ENCODE measurements around the gene EEF1A2. TPM values are rescaled to one million over a fixed set of nuclear protein-coding genes. Genes with fewer than 3 reads are reported as not detected.

Gene EEF1A2
- total RNA-seq, 1 experiment from 2014 or later, result 75.2 TPM

- intact Hi-C loops (cut with micrococcal nuclease; ENCODE audit: unreplicated experiment), result no loop called here
- POLR2A ChIA-PET (ENCODE audit: unreplicated experiment), result interaction anchor here (0.7 kb wide), 1 partner anchor 9 kb away, joined by 5 read pairs; no protein-coding TSS in a partner anchor
- Histone ChIP-seq H4K20me1 (ENCODE audit: insufficient read depth) (no peaks in the 10 kb centered on the region), H2AFZ (no peak overlapping the region), H3K79me2 (ENCODE audit: low read depth) (no peaks in the 10 kb centered on the region), H3K4me3 (no peak overlapping the region), H3K36me3 (ENCODE audit: low read depth) (no peaks in the 10 kb centered on the region), H3K4me1 (replicated peaks; ENCODE audit: insufficient read depth) (peaks cover 21% of the 10 kb centered on the region), H3K27ac (no peak overlapping the region), H3K9me3 (ENCODE audit: insufficient read depth, low read depth) (no peaks in the 10 kb centered on the region), H3K27me3 (ENCODE audit: insufficient read depth, low read depth) (no peaks in the 10 kb centered on the region), H3K4me2 (no peak overlapping the region), H3K9me2 (ENCODE audit: insufficient read depth) (no peaks in the 10 kb centered on the region), H3F3A (ENCODE audit: insufficient read depth, low read depth) (peaks cover 55% of the 10 kb centered on the region; the same call in 1 of the 2 replicates)
- no TSS peak for BruUV-seq (replicated peaks)
- CTCF ChIA-PET, result no interaction called here
- TF ChIP-seq EZH2 (IDR thresholded peaks at IDR 0.05; ENCODE audit: low read depth), result no peak
- TF ChIP-seq, protein P1, sequence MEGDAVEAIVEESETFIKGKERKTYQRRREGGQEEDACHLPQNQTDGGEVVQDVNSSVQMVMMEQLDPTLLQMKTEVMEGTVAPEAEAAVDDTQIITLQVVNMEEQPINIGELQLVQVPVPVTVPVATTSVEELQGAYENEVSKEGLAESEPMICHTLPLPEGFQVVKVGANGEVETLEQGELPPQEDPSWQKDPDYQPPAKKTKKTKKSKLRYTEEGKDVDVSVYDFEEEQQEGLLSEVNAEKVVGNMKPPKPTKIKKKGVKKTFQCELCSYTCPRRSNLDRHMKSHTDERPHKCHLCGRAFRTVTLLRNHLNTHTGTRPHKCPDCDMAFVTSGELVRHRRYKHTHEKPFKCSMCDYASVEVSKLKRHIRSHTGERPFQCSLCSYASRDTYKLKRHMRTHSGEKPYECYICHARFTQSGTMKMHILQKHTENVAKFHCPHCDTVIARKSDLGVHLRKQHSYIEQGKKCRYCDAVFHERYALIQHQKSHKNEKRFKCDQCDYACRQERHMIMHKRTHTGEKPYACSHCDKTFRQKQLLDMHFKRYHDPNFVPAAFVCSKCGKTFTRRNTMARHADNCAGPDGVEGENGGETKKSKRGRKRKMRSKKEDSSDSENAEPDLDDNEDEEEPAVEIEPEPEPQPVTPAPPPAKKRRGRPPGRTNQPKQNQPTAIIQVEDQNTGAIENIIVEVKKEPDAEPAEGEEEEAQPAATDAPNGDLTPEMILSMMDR (conservative IDR thresholded peaks at IDR 0.05), result no peak
- no peak for DNase-seq
Observed at GRCh38 chr20:63530788-63531160, 31.9 kb upstream of the EEF1A2 start.

DNA sequence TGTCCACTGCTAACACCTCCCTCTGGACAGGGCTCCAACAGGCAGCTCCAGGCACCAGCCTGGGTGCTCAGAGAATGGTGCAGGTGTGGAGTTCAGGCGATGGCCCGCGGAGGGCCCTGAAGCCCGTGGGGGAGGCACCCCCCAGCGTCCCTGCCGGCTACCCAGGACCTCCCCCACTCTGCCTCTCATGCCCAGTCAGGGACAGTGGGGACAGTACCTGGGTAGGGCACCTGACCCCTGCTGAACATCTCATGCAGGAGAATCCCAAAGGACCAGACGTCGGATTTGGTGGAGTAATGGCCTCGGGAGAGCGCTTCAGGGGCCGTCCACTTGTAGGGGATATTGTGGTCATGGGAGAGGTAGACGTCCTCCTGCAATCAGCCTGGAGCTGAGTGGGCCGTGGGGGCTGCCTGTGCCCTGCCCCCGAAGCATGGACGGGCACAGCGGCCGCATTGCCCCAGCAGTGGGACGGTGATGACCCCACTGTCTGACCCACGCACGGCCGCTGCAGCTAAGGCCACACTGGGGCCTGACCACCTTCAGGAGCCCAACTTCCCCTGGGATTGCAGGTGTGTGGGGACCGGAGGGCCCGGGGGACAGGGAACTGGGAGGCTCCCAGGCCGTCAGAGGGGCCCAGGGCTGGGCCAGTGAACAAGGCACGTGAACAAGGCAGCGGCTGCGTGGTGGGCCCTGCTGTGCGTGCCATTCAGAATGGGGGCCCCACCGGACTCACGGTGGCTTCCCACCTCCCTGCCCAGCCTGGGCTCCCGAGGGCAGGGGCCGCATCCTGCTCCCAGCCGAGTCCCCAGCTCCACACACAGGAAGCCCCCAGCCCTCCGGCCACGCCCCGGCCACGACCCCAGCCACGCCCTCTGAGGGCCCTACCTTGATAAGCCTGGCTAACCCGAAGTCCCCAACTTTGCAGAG is 31.2 kb upstream of the EEF1A2 start:
- ChIA-PET POLR2A (ENCODE audit: unreplicated experiment) (no interaction called here), CTCF (no interaction called here)
- Histone ChIP-seq H3K9me2 (ENCODE audit: insufficient read depth) (no peaks in the 10 kb centered on the region), H3K36me3 (ENCODE audit: low read depth) (no peaks in the 10 kb centered on the region), H3K4me1 (replicated peaks; ENCODE audit: insufficient read depth) (peaks cover 18% of the 10 kb centered on the region), H4K20me1 (ENCODE audit: insufficient read depth) (no peaks in the 10 kb centered on the region), H3K4me3 (no peak overlapping the region), H3K4me2 (no peak overlapping the region), H3K27me3 (ENCODE audit: insufficient read depth, low read depth) (no peaks in the 10 kb centered on the region), H3K9me3 (ENCODE audit: insufficient read depth, low read depth) (no peaks in the 10 kb centered on the region), H3K27ac (no peak overlapping the region), H3K79me2 (ENCODE audit: low read depth) (no peaks in the 10 kb centered on the region), H3F3A (ENCODE audit: insufficient read depth, low read depth) (peaks cover 57% of the 10 kb centered on the region; the same call in 1 of the 2 replicates), H2AFZ (no peak overlapping the region)
- TF ChIP-seq, protein P1 (conservative IDR thresholded peaks at IDR 0.05), result no peak
- TF ChIP-seq EZH2 (IDR thresholded peaks at IDR 0.05; ENCODE audit: low read depth), result no peak
- no peak for DNase-seq
- no TSS peak for BruUV-seq (replicated peaks)
- intact Hi-C loops (cut with micrococcal nuclease; ENCODE audit: unreplicated experiment), result no loop called here

DNA sequence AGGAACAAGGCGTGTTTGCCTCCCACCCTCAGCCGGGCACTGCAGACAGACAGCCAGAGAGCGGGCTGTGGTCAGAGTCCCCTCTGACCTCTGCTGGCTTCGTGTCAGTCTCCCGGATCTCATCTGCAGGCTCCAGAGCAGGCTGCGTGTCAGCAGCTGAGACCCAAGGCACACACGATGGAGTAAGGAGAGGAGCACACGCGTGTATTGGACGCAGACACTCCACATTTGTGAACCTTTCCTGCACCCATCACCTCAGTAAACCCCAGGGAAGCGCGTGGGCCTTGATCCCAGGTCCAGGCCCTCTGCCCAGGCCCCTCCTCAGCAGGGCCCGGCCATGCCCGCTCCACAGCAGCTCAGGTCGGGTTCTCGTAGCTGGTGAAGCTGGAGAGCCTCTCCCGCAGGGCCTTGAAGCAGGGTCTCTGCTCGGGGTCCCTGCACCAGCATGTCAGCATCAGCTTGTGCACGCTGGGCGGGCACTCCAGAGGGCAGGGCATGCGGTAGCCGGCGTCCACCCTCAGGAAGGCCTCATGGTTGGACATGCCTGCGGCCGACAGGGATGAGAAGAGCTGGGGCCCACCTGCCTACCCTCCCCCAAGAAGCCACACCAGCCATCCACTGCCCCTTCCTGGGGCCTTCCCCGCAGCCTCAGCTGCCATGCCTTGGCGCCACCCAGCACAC is 30.4 kb upstream of the EEF1A2 start:
- H3K4me3 ChIP-seq, result no peak overlapping the region
- H3K9me3 ChIP-seq (ENCODE audit: insufficient read depth, low read depth), result no peaks in the 10 kb centered on the region
- intact Hi-C loops (cut with micrococcal nuclease; ENCODE audit: unreplicated experiment), result no loop called here
- H3K4me1 ChIP-seq (replicated peaks; ENCODE audit: insufficient read depth), result peaks cover 10% of the 10 kb centered on the region
- TF ChIP-seq, protein P1 (conservative IDR thresholded peaks at IDR 0.05), result no peak
- TF ChIP-seq EZH2 (IDR thresholded peaks at IDR 0.05; ENCODE audit: low read depth), result no peak
- no peaks in the 10 kb centered on the region for H3K79me2 ChIP-seq (ENCODE audit: low read depth)
- peaks cover 57% of the 10 kb centered on the region; the same call in 1 of the 2 replicates for H3F3A ChIP-seq (ENCODE audit: insufficient read depth, low read depth)
- H3K4me2 ChIP-seq, result no peak overlapping the region
- H4K20me1 ChIP-seq (ENCODE audit: insufficient read depth), result no peaks in the 10 kb centered on the region; the same call in 1 of the 2 replicates
- no peaks in the 10 kb centered on the region for H3K9me2 ChIP-seq (ENCODE audit: insufficient read depth)
- no peak for DNase-seq
- CTCF ChIA-PET, result interaction anchor here (0.6 kb wide), 1 partner anchor 430 kb away, joined by 3 read pairs; no protein-coding TSS in a partner anchor
- H3K27ac ChIP-seq, result no peak overlapping the region
- no peaks in the 10 kb centered on the region for H3K36me3 ChIP-seq (ENCODE audit: low read depth)
- no TSS peak for BruUV-seq (replicated peaks)
- POLR2A ChIA-PET (ENCODE audit: unreplicated experiment), result no interaction called here
- H3K27me3 ChIP-seq (ENCODE audit: insufficient read depth, low read depth), result no peaks in the 10 kb centered on the region
- no peak overlapping the region for H2AFZ ChIP-seq

All from PC-9 (cell line).